Ishikawa (cell line): ENCODE results near the gene DYRK1A.

Experiments
- CEBPB ChIP-seq: IDR thresholded peaks from 2 replicates; pipeline ENCODE4 v1.6.1; 2012
- CREB1 ChIP-seq: IDR thresholded peaks from 2 replicates; pipeline ENCODE4 v1.6.1; 2012; ENCODE audit warnings: low read depth
- EGR1 ChIP-seq: IDR thresholded peaks from 2 replicates; pipeline ENCODE4 v1.6.1; 2012
- EP300 ChIP-seq: IDR thresholded peaks from 2 replicates; pipeline ENCODE4 v1.6.1; 2012; ENCODE audit warnings: borderline replicate concordance
- FOXM1 ChIP-seq: IDR thresholded peaks from 2 replicates; pipeline ENCODE4 v1.6.1; 2012; ENCODE audit warnings: low read depth, borderline replicate concordance
- NFIC ChIP-seq: IDR thresholded peaks from 2 replicates; pipeline ENCODE4 v1.6.1; 2012
- RAD21 ChIP-seq: IDR thresholded peaks from 2 replicates; pipeline ENCODE4 v1.6.1; 2012; ENCODE audit warnings: low read depth
- REST ChIP-seq: IDR thresholded peaks from 2 replicates; pipeline ENCODE4 v1.6.1; 2012; ENCODE audit warnings: low read depth, mild to moderate bottlenecking
- TAF1 ChIP-seq: IDR thresholded peaks from 2 replicates; pipeline ENCODE4 v1.6.1; 2012; ENCODE audit warnings: low read depth, mild to moderate bottlenecking
- TCF12 ChIP-seq: IDR thresholded peaks from 2 replicates; pipeline ENCODE4 v1.6.1; 2012; ENCODE audit warnings: low read depth
- TEAD4 ChIP-seq: IDR thresholded peaks from 2 replicates; pipeline ENCODE4 v1.6.1; 2012
- USF1 ChIP-seq: IDR thresholded peaks from 2 replicates; pipeline ENCODE4 v1.6.1; 2012
- YY1 ChIP-seq: IDR thresholded peaks from 2 replicates; pipeline ENCODE4 v1.6.1; 2012; ENCODE audit warnings: low read depth
- ZBTB7A ChIP-seq: IDR thresholded peaks from 2 replicates; pipeline ENCODE4 v1.6.1; 2012; ENCODE audit warnings: low read depth
- TF ChIP-seq, protein P1 (sequence below): IDR thresholded peaks from 2 replicates; pipeline ENCODE4 v1.6.1; 2012

Gene DYRK1A

DNA sequence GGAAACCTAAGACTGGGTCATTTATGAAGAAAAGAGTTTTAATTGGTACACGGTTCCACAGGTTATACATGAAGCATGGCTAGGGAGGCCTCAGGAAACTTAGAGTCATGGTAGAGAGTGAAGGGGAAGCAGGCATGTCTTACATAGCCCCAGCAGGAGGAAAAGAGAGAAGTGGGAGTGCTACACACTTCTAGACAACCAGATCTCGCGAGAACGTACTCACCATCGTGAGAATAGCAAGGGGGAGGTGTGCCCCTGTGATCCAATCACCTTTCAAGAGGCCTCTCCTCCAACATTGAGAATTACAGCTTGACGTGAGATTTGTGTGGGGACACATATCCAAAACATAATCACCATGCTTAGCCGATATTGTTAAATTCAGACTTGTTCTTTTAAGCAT lies 62.8 kb downstream of the DYRK1A start:
- TF ChIP-seq TEAD4 (no peak), RAD21 (no peak), REST (no peak), TAF1 (no peak), CEBPB (no peak), EP300 (no peak), FOXM1 (no peak), YY1 (no peak), EGR1 (no peak), CREB1 (no peak), NFIC (no peak), ZBTB7A (no peak), USF1 (no peak), TCF12 (no peak)
- TF ChIP-seq, protein P1, sequence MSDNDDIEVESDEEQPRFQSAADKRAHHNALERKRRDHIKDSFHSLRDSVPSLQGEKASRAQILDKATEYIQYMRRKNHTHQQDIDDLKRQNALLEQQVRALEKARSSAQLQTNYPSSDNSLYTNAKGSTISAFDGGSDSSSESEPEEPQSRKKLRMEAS, result no peak

GRCh38 chr21:37430184-37430821 lies 63.7 kb downstream of the DYRK1A start:
- TF ChIP-seq, protein P1, result no peak
- TF ChIP-seq REST (no peak), TAF1 (no peak), RAD21 (no peak), EGR1 (no peak), TEAD4 (no peak)

DNA sequence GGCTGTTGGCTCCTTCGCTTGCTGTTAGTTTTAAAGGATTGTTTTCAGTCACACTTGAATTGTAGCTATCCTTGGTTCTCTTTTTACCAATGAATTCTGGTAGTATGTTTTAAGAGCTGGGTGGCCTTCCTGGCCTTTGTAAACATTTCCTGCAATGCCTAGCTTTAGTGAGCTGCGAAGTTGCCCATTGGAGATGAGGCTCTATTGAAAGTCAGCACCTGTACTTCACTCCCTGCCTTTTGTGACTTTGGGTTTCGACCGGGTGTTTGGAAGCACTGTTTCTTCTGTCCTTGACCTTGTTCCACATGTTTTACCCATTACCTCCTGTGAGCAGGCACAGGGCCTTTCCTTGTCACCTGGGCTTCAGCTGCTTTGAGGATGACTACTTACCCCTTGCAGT lies 64.7 kb downstream of the DYRK1A start:
- TF ChIP-seq REST (no peak), ZBTB7A (no peak), TEAD4 (no peak), YY1 (no peak), EP300 (no peak), TCF12 (no peak), CREB1 (no peak), NFIC (no peak), EGR1 (no peak), USF1 (no peak), FOXM1 (no peak)
- TF ChIP-seq, protein P1, result no peak

DNA sequence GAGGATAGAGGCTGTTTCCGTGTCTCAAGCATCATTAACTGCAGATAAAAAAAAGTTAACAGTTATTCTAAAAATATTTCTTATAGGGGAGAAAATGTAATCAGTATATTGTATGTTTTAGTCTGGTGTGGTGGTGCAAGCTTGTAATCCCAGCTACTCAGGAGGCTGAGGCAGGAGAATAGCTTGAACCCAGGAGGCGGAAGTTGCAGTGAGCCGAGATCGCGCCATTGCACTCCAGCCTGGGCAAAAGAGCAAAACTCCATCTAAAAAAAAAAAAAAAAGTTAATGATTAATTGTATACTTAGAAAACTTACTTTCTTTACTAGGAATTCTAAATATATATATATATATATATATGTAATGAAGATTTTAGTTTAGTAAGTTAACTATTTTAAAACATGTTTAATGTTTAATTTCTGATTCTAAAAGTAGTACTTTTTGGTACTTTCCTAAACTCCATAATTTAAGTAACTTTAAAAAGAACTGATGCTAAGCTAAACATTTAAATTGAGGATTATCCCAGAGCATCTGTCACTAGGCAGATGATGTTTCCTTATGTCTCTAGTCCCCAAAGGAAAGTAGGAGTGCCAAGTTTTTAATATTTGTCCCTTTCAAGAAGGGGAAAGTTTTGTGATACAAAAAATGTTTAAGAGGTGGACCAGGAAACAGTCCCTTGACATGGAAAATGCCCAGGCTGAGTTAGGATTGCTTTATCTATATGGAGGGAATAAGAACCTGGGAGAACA lies 66.3 kb downstream of the DYRK1A start:
- TF ChIP-seq TAF1 (no peak), TEAD4 (no peak), NFIC (no peak), ZBTB7A (no peak), YY1 (no peak), EP300 (no peak), CREB1 (no peak), CEBPB (no peak), USF1 (no peak), FOXM1 (no peak), REST (no peak), TCF12 (no peak), EGR1 (no peak), RAD21 (no peak)
- TF ChIP-seq, protein P1, result no peak
